GM18867 (cell line): ENCODE results near the gene ELMO1.

Experiments
- ATAC-seq: cut with Tn5 transposase; IDR thresholded peaks from one replicate; pipeline ENCODE4 v1.9.1; 2021; ENCODE audit warnings: mild to moderate bottlenecking, moderate library complexity; ENCODE audit not compliant: unreplicated experiment

ELMO1 gene

GRCh38 chr7:36969376-36969775 lies 479.3 kb downstream of the ELMO1 start:
- ATAC-seq = no peak

GRCh38 chr7:36967387-36967786 lies 481.3 kb downstream of the ELMO1 start:
- ATAC-seq = no peak

DNA sequence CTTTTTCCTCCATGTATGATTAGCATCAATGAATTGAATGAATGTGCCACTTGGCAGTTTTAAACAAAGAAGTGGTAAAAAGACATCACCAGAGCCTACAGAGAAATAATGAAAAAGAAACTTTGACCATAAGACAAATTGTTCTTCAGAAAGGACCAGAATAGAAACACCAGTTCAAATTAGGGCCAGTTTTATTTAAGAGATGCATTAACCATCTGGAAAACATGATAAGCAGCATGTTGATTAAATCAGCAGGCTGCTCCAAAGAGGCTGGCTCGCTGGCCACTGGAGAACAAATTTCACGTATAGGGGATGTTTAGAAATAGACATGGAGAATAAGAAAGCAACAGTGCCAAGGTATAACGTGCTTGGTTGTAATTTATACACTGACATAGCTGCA lies 482.0 kb downstream of the ELMO1 start:
- no peak for ATAC-seq

DNA sequence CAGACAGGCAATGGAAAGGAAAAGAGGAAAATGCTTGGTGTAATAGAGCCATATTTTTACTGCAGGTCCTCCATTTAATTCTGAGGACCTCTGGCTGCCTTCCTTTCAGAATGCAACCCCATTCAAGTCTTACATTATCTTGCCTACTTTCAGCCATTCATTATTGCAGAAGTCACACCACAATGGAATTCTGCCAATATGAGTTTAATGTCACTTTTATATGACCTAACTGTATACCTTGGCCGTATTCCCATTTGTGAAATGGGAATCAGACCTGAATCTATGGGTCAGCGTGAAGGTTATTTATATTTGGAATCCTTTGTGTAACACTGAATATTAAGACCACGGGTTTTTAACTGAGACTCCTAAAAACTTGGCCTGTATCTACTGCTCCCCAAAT lies 482.6 kb downstream of the ELMO1 start:
- ATAC-seq = no peak

GRCh38 chr7:36965625-36966024 lies 483.0 kb downstream of the ELMO1 start:
- ATAC-seq = no peak

DNA sequence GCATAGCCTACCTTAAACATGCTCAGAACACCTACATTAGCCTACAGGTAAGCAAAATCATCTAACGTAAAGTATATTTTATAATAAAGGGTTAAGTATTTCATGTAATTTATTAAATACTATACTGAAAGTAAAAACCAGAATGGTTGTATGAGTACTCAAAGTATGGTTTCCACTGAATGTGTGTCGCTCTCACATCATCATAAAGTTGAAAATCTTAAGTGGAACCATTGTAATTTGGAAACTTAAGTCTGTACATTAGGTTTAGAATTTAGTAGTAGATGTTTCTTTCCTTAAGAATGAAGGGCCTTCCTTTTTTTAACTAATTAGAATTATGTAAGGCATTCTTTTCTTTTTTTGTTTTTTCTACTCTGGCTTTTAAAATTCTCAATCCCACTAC lies 484.4 kb downstream of the ELMO1 start:
- no peak for ATAC-seq

DNA sequence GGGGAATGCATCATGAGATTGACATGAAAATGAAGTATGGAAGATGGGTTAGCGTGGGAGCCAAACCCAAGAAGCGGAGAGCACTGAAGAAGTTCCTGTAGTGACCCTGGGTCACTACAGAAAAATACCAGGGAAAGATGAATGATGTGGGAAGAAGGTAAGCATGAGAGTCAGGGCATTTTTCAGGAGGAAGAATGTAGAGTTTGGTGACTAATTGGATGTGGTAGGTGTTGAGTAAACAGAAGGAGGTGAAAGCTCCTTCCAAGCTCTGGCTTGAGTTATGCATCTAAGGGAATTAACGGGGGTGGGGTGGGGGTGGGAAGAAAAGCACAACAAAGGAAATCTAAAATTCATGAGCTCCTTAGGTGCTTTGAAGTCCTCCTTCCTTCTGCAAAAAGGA lies 486.3 kb downstream of the ELMO1 start:
- no peak for ATAC-seq

GRCh38 chr7:36961693-36962092 lies 487.0 kb downstream of the ELMO1 start:
- ATAC-seq = no peak

GRCh38 chr7:36961097-36961496 lies 487.6 kb downstream of the ELMO1 start:
- ATAC-seq = no peak

GRCh38 chr7:36960105-36960504 lies 488.6 kb downstream of the ELMO1 start:
- ATAC-seq = no peak

- no peak for ATAC-seq
Observed at GRCh38 chr7:36958111-36958733, 490.4 kb downstream of the ELMO1 start.

GRCh38 chr7:36957620-36958019 lies 491.0 kb downstream of the ELMO1 start:
- no peak for ATAC-seq

- ATAC-seq = no peak
Observed at GRCh38 chr7:36956814-36957213, 491.9 kb downstream of the ELMO1 start.

DNA sequence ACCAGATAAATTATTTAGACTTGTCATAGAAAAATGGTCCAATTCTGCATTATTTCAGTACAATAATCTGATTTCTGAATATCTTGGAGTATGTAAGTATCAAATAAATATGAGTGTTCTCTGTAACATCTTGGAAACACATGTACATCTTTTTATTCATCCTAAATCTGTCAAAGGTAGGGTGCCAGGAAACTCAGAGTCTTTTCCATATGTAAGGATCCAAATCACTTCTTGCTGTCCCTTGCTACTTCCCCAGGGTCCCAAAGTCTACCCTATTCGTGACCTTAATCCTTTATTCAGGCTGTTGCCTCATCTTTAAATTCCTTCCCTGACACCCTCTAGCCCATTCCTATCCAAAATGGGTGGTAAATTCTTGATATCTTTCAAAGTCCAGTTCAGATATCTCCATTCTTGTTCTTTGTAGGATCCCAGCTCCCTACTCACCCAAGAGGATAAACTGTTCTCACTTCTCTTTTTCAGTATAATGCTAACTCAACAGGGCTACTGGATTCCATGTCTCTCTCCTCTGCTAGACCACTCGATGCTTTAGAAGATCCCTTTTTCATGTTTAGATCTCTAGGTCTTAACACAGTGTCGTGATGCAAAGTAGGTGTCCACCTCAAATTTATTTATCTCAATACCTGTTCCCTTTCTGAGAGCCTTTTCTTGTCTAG lies 493.1 kb downstream of the ELMO1 start:
- no peak for ATAC-seq

DNA sequence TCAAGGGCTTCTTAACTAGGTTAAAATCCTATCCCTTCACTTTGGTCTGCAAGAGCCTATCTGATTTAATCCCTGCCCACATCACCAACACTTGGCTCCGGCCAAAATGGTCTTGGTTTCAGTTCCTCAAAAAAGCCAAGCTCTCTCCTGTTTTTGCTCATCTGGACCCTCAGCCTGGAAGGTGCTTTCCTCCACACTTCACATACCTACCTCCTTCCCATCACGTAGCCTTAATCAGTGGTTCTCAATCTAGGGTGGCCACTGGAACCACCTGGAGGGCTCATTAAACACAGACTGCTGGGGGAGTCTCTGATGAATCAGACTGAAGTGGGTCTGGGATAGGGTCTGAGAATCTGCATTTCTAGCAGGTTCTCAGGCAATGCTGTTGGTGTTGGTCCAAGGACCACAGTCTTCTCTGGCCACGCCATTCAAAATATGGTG lies 497.4 kb downstream of the ELMO1 start:
- ATAC-seq = peak; percentile 90

DNA sequence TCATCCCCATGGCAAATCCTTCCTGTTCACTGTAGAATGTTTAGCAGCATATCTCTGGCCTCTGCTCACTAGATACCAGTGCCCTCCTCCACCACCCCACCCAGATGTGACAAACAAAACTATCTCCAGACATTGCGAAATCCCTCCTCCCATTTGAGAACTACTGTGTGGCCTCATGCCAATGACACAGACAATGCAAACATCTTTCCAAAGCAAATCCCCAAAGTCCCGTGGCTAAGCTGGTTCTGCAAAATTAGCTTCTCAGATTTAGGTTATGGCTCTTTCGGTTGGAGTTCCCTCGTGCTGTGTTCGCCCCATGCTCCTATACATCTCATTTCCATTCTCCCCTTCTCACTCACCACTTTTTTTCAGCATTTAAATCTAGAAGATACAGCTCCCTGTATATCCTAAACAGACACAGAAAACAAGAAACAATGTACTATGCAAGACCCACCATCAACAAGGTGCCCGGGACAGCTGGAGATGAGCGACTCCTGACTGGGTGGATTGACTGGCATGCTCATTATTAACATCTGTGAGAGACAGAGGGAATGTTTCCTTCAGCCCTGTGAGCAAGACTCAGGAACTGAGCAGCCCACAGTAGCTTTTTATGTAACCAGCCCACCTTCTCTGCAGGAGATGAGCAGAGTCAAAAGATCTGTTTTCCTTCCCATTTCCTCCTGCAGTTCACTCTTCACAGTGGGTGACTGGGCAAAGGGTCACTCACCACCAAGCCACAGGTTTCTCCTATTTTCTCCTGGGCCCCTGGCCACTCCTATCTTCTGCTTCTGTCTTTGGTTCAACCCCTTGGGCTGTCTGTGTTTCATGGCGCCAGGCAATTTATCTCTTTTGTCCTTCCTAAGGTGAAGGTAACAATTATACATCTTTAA lies 498.7 kb downstream of the ELMO1 start:
- no peak for ATAC-seq

- ATAC-seq = no peak
Observed at GRCh38 chr7:36946401-36946739, 502.3 kb downstream of the ELMO1 start.

GRCh38 chr7:36945612-36946400 lies 502.9 kb downstream of the ELMO1 start:
- ATAC-seq = no peak

- no peak for ATAC-seq
Observed at GRCh38 chr7:36944838-36945237, 503.8 kb downstream of the ELMO1 start.

- peak; percentile 77 for ATAC-seq
Observed at GRCh38 chr7:36943591-36944435, 504.9 kb downstream of the ELMO1 start.
